ENCODE data around the gene REV1. TPM values are rescaled to one million over a fixed set of nuclear protein-coding genes. Genes with fewer than 3 reads are reported as not detected.
"Not testable (repeated sequence)": the region's sequence is repeated elsewhere in the genome, so short reads cannot be mapped to it uniquely, and the experiment has no call there.

REV1 gene
- total RNA-seq, 2 experiments from 2014 or later, result 39.4 to 42.1 TPM

- H3K27me3 Mint-ChIP-seq (ENCODE audit: low read depth); ATAC-seq; H3K27ac Mint-ChIP-seq; H3K4me3 Mint-ChIP-seq; H3K36me3 Mint-ChIP-seq (ENCODE audit: low read depth); H3K4me1 Mint-ChIP-seq (ENCODE audit: low read depth); POLR2A ChIA-PET; DNase-seq; H3K9me3 Mint-ChIP-seq (ENCODE audit: insufficient read depth): not testable (repeated sequence)
- CTCF ChIA-PET, result interaction anchor here (1.6 kb wide), 1 partner anchor 13 kb away, joined by 3 read pairs; no protein-coding TSS in a partner anchor
These were observed 14.0 kb upstream of the REV1 start for GRCh38 chr2:99503662-99504416.

GRCh38 chr2:99496021-99496420 lies 6.2 kb upstream of the REV1 start:
- Mint-ChIP-seq H3K9me3 (ENCODE audit: insufficient read depth) (no peaks in the 10 kb centered on the region), H3K4me3 (no peak overlapping the region), H3K36me3 (ENCODE audit: low read depth) (no peaks in the 10 kb centered on the region), H3K4me1 (ENCODE audit: low read depth) (peaks cover 1% of the 10 kb centered on the region), H3K27ac (no peak overlapping the region), H3K27me3 (ENCODE audit: low read depth) (peaks cover 16% of the 10 kb centered on the region)
- POLR2A ChIA-PET, result no interaction called here
- CTCF ChIA-PET, result no interaction called here
- no peak for DNase-seq
- ATAC-seq, result no peak

- Mint-ChIP-seq H3K4me1 (ENCODE audit: low read depth) (peaks cover 6% of the 10 kb centered on the region), H3K27me3 (ENCODE audit: low read depth) (peaks cover 16% of the 10 kb centered on the region), H3K27ac (no peak overlapping the region), H3K36me3 (ENCODE audit: low read depth) (no peaks in the 10 kb centered on the region), H3K9me3 (ENCODE audit: insufficient read depth) (no peaks in the 10 kb centered on the region), H3K4me3 (no peak overlapping the region)
- ChIA-PET CTCF (no interaction called here), POLR2A (no interaction called here)
- ATAC-seq (no peak), DNase-seq (no peak)
These were observed 5.5 kb upstream of the REV1 start for GRCh38 chr2:99495115-99495860.

GRCh38 chr2:99492721-99493120 lies 2.9 kb upstream of the REV1 start:
- no peak for DNase-seq
- Mint-ChIP-seq H3K36me3 (ENCODE audit: low read depth) (peaks cover 4% of the 10 kb centered on the region), H3K4me3 (no peak overlapping the region), H3K9me3 (ENCODE audit: insufficient read depth) (no peaks in the 10 kb centered on the region), H3K27me3 (ENCODE audit: low read depth) (peaks cover 4% of the 10 kb centered on the region), H3K4me1 (ENCODE audit: low read depth) (peaks cover 13% of the 10 kb centered on the region), H3K27ac (no peak overlapping the region)
- ChIA-PET POLR2A (no interaction called here), CTCF (no interaction called here)
- no peak for ATAC-seq

- Mint-ChIP-seq H3K9me3 (ENCODE audit: insufficient read depth) (no peaks in the 10 kb centered on the region), H3K27me3 (ENCODE audit: low read depth) (peaks cover 4% of the 10 kb centered on the region), H3K36me3 (ENCODE audit: low read depth) (peaks cover 9% of the 10 kb centered on the region), H3K4me3 (peak overlapping the region; percentile 92), H3K4me1 (ENCODE audit: low read depth) (peaks cover 27% of the 10 kb centered on the region), H3K27ac (peak overlapping the region; percentile 90)
- no peak for DNase-seq
- CTCF ChIA-PET, result interaction anchor here (0.7 to 2.1 kb wide), 11 partner anchors 12 to 841 kb away, joined by 3 to 11 read pairs (median 3); partner anchors contain the start of genes C2orf15, EIF5B and TXNDC9
- POLR2A ChIA-PET, result interaction anchor here (0.6 to 1.5 kb wide), 3 partner anchors 57 to 153 kb away, joined by 3 to 4 read pairs (median 3); partner anchors contain the start of gene EIF5B
- ATAC-seq, result no peak
These were observed 1.0 kb upstream of the REV1 start for GRCh38 chr2:99490623-99491461.

GRCh38 chr2:99489063-99489760 lies 605 bp downstream of the REV1 start:
- H3K27ac Mint-ChIP-seq, result peak overlapping the region; percentile 98
- DNase-seq (peak; percentile 55), ATAC-seq (peak; percentile 26)
- CTCF ChIA-PET, result no interaction called here
- POLR2A ChIA-PET, result no interaction called here
- peaks cover 9% of the 10 kb centered on the region for H3K36me3 Mint-ChIP-seq (ENCODE audit: low read depth)
- peak overlapping the region; percentile 86 for H3K4me3 Mint-ChIP-seq
- peaks cover 4% of the 10 kb centered on the region for H3K27me3 Mint-ChIP-seq (ENCODE audit: low read depth)
- H3K9me3 Mint-ChIP-seq (ENCODE audit: insufficient read depth), result no peaks in the 10 kb centered on the region
- H3K4me1 Mint-ChIP-seq (ENCODE audit: low read depth), result peaks cover 36% of the 10 kb centered on the region

- POLR2A ChIA-PET, result interaction anchor here (2.3 kb wide), 1 partner anchor 152 kb away, joined by 8 read pairs; the partner anchor contains the start of genes EIF5B and TXNDC9
- CTCF ChIA-PET, result no interaction called here
- no peaks in the 10 kb centered on the region for H3K9me3 Mint-ChIP-seq (ENCODE audit: insufficient read depth)
- H3K27me3 Mint-ChIP-seq (ENCODE audit: low read depth), result no peaks in the 10 kb centered on the region
- ATAC-seq, result no peak
- H3K27ac Mint-ChIP-seq, result peak overlapping the region; percentile 98
- H3K36me3 Mint-ChIP-seq (ENCODE audit: low read depth), result peaks cover 9% of the 10 kb centered on the region
- H3K4me1 Mint-ChIP-seq (ENCODE audit: low read depth), result peaks cover 36% of the 10 kb centered on the region
- H3K4me3 Mint-ChIP-seq, result peak overlapping the region; percentile 86
- peak; percentile 23 for DNase-seq
These were observed 1.2 kb downstream of the REV1 start for GRCh38 chr2:99488539-99489062.

GRCh38 chr2:99487906-99488305 lies 1.9 kb downstream of the REV1 start:
- ChIA-PET POLR2A (interaction anchor here (2.3 kb wide), 1 partner anchor 152 kb away, joined by 8 read pairs; the partner anchor contains the start of genes EIF5B and TXNDC9), CTCF (no interaction called here)
- Mint-ChIP-seq H3K4me1 (ENCODE audit: low read depth) (peaks cover 36% of the 10 kb centered on the region), H3K9me3 (ENCODE audit: insufficient read depth) (no peaks in the 10 kb centered on the region), H3K27me3 (ENCODE audit: low read depth) (no peaks in the 10 kb centered on the region), H3K27ac (no peak overlapping the region), H3K4me3 (no peak overlapping the region), H3K36me3 (ENCODE audit: low read depth) (peaks cover 9% of the 10 kb centered on the region)
- DNase-seq (no peak), ATAC-seq (no peak)

GRCh38 chr2:99485824-99486223 lies 4.0 kb downstream of the REV1 start:
- no peak overlapping the region for H3K4me3 Mint-ChIP-seq
- no peak overlapping the region for H3K27ac Mint-ChIP-seq
- no peak for ATAC-seq
- peaks cover 17% of the 10 kb centered on the region for H3K36me3 Mint-ChIP-seq (ENCODE audit: low read depth)
- no peaks in the 10 kb centered on the region for H3K27me3 Mint-ChIP-seq (ENCODE audit: low read depth)
- ChIA-PET CTCF (no interaction called here), POLR2A (no interaction called here)
- H3K9me3 Mint-ChIP-seq (ENCODE audit: insufficient read depth), result no peaks in the 10 kb centered on the region
- peaks cover 36% of the 10 kb centered on the region for H3K4me1 Mint-ChIP-seq (ENCODE audit: low read depth)
- no peak for DNase-seq

GRCh38 chr2:99485411-99485810 lies 4.4 kb downstream of the REV1 start:
- no peak overlapping the region for H3K27ac Mint-ChIP-seq
- ATAC-seq, result no peak
- peaks cover 17% of the 10 kb centered on the region for H3K36me3 Mint-ChIP-seq (ENCODE audit: low read depth)
- ChIA-PET POLR2A (no interaction called here), CTCF (no interaction called here)
- no peak for DNase-seq
- H3K27me3 Mint-ChIP-seq (ENCODE audit: low read depth), result no peaks in the 10 kb centered on the region
- no peak overlapping the region for H3K4me3 Mint-ChIP-seq
- peaks cover 33% of the 10 kb centered on the region for H3K4me1 Mint-ChIP-seq (ENCODE audit: low read depth)
- no peaks in the 10 kb centered on the region for H3K9me3 Mint-ChIP-seq (ENCODE audit: insufficient read depth)

- DNase-seq, result no peak
- Mint-ChIP-seq H3K27ac (no peak overlapping the region), H3K4me3 (no peak overlapping the region), H3K27me3 (ENCODE audit: low read depth) (no peaks in the 10 kb centered on the region), H3K36me3 (ENCODE audit: low read depth) (peaks cover 17% of the 10 kb centered on the region), H3K9me3 (ENCODE audit: insufficient read depth) (no peaks in the 10 kb centered on the region), H3K4me1 (ENCODE audit: low read depth) (peaks cover 33% of the 10 kb centered on the region)
- ChIA-PET POLR2A (no interaction called here), CTCF (no interaction called here)
- ATAC-seq, result no peak
These were observed 5.6 kb downstream of the REV1 start for GRCh38 chr2:99484205-99484604.
